GM12874 (cell line): ENCODE data around the gene ARID1B.

ENCODE experiments used
- CTCF ChIP-seq: IDR thresholded peaks from 2 replicates; pipeline ENCODE4 v1.5.1; 2011; ENCODE audit warnings: low read depth, mild to moderate bottlenecking, control low read depth, low read length, moderate library complexity; ENCODE audit not compliant: insufficient read depth

The ARID1B gene

GRCh38 chr6:156960525-156960924, 183.3 kb downstream of the ARID1B start:
- TF ChIP-seq CTCF: no peak

GRCh38 chr6:156961282-156961892, 184.2 kb downstream of the ARID1B start:
- no peak for TF ChIP-seq CTCF

GRCh38 chr6:156963712-156964700, 186.8 kb downstream of the ARID1B start:
- no peak for TF ChIP-seq CTCF

- TF ChIP-seq CTCF: no peak
Observed at GRCh38 chr6:156967852-156968251, 190.7 kb downstream of the ARID1B start.

- TF ChIP-seq CTCF: no peak
Observed at GRCh38 chr6:156969233-156969632, 192.1 kb downstream of the ARID1B start.

GRCh38 chr6:156970595-156971112, 193.5 kb downstream of the ARID1B start:
- no peak for TF ChIP-seq CTCF

GRCh38 chr6:156971153-156971885, 194.1 kb downstream of the ARID1B start:
- TF ChIP-seq CTCF: no peak
